ENCODE data around the gene HOXC6. TPM values are rescaled to one million over a fixed set of nuclear protein-coding genes. Genes with fewer than 3 reads are reported as not detected.
A peak's percentile ranks its signal among the peaks of the same experiment; 100 is the strongest.

HOXC6 gene
- total RNA-seq, 1 experiment from 2014 or later, result not detected

GRCh38 chr12:53991077-53991460, 37.2 kb upstream of the HOXC6 start:
- H3K9me3 Mint-ChIP-seq, result no peaks in the 10 kb centered on the region
- no peaks in the 10 kb centered on the region for H3K36me3 Mint-ChIP-seq
- H3K4me1 Mint-ChIP-seq, result peaks cover 39% of the 10 kb centered on the region
- ChIA-PET POLR2A (interaction anchor here (0.8 to 0.9 kb wide), 2 partner anchors 26 to 64 kb away, joined by 3 read pairs; no protein-coding TSS in a partner anchor), CTCF (interaction anchor here (0.9 to 3.2 kb wide), 8 partner anchors 15 to 388 kb away, joined by 3 to 16 read pairs (median 6); partner anchors contain the start of gene HOXC5)
- DNase-seq (ENCODE audit: low spot score), result no peak
- TF ChIP-seq PRDM15 (CRISPR knock-in tag; IDR thresholded peaks at IDR 0.05) (peak; percentile 20; the same call in 1 of the 2 replicates), ZNF317 (CRISPR knock-in tag; IDR thresholded peaks at IDR 0.05; ENCODE audit: borderline replicate concordance, low read depth) (no peak)
- H3K27me3 Mint-ChIP-seq (ENCODE audit: low read depth), result peaks cover 100% of the 10 kb centered on the region
- H3K27ac Mint-ChIP-seq, result no peak overlapping the region
- no peak overlapping the region for H3K4me3 Mint-ChIP-seq
- ATAC-seq, result no peak

GRCh38 chr12:53992377-53992889, 35.8 kb upstream of the HOXC6 start:
- POLR2A ChIA-PET, result interaction anchor here (1.0 kb wide), 1 partner anchor 61 kb away, joined by 3 read pairs; the partner anchor contains the start of gene HOXC4
- Mint-ChIP-seq H3K36me3 (no peaks in the 10 kb centered on the region), H3K27ac (no peak overlapping the region), H3K4me3 (no peak overlapping the region), H3K9me3 (no peaks in the 10 kb centered on the region), H3K4me1 (peaks cover 40% of the 10 kb centered on the region), H3K27me3 (ENCODE audit: low read depth) (peaks cover 100% of the 10 kb centered on the region)
- DNase-seq (ENCODE audit: low spot score) (no peak), ATAC-seq (no peak)
- TF ChIP-seq KAT7 (CRISPR knock-in tag; IDR thresholded peaks at IDR 0.05; ENCODE audit: borderline replicate concordance), result no peak
- no peak for TF ChIP-seq ZNF416 (CRISPR knock-in tag; IDR thresholded peaks at IDR 0.05)
- TF ChIP-seq ZNF425 (CRISPR knock-in tag; conservative IDR thresholded peaks at IDR 0.05), result no peak
- TF ChIP-seq ZNF671 (CRISPR knock-in tag; IDR thresholded peaks at IDR 0.05), result no peak
- no peak for TF ChIP-seq TEAD4 (CRISPR knock-in tag; IDR thresholded peaks at IDR 0.05)
- no peak for TF ChIP-seq TP53 (CRISPR knock-in tag; IDR thresholded peaks at IDR 0.05)
- no peak for TF ChIP-seq PRDM15 (CRISPR knock-in tag; IDR thresholded peaks at IDR 0.05)
- no peak for TF ChIP-seq MAX (CRISPR knock-in tag; IDR thresholded peaks at IDR 0.05)
- TF ChIP-seq ATF3 (CRISPR knock-in tag; conservative IDR thresholded peaks at IDR 0.05), result no peak
- TF ChIP-seq JUN (CRISPR knock-in tag; IDR thresholded peaks at IDR 0.05), result no peak
- no peak for TF ChIP-seq NR3C1 (CRISPR knock-in tag; conservative IDR thresholded peaks at IDR 0.05; ENCODE audit: low read depth)
- TF ChIP-seq MXD4 (CRISPR knock-in tag; IDR thresholded peaks at IDR 0.05; ENCODE audit: borderline replicate concordance), result no peak
- no peak for TF ChIP-seq E2F4 (CRISPR knock-in tag; IDR thresholded peaks at IDR 0.05; ENCODE audit: borderline replicate concordance, low read depth)
- no peak for TF ChIP-seq CREB1 (CRISPR knock-in tag; IDR thresholded peaks at IDR 0.05)
- CTCF ChIA-PET, result interaction anchor here (1.0 to 3.2 kb wide), 4 partner anchors 14 to 222 kb away, joined by 3 to 16 read pairs (median 11); partner anchors contain the start of gene HOXC5

All from WTC11 (cell line).